GM23338 (cell line): ENCODE data around the gene NPSR1.

Experiments used
- CTCF ChIP-seq, 2 experiments: fragments of 200-600 bp in 1 of 2; sonication (generic) in 1 of 2; conservative IDR thresholded peaks; 2 replicates each; pipeline versions ENCODE4 v1.5.1 to v1.6.1; 2016 to 2017; ENCODE audit warnings: antibody characterized with exemption in 2 of 2, low read depth in 2 of 2, mild to moderate bottlenecking in 2 of 2, moderate library complexity in 1 of 2
- EZH2 ChIP-seq: fragments of 200-600 bp; sonication (generic); IDR thresholded peaks from one replicate; pipeline ENCODE4 v1.8.0; 2017; ENCODE audit warnings: antibody characterized with exemption, mild to moderate bottlenecking, low read depth; ENCODE audit not compliant: unreplicated experiment
- EZH2phosphoT487 ChIP-seq: fragments of 200-600 bp; sonication (generic); IDR thresholded peaks from one replicate; pipeline ENCODE4 v1.8.1; 2018; ENCODE audit warnings: antibody characterized with exemption; ENCODE audit not compliant: unreplicated experiment
- POLR2AphosphoS5 ChIP-seq: IDR thresholded peaks from 2 replicates; pipeline ENCODE4 v1.6.1; 2016; ENCODE audit warnings: antibody characterized with exemption, low read depth

DNA sequence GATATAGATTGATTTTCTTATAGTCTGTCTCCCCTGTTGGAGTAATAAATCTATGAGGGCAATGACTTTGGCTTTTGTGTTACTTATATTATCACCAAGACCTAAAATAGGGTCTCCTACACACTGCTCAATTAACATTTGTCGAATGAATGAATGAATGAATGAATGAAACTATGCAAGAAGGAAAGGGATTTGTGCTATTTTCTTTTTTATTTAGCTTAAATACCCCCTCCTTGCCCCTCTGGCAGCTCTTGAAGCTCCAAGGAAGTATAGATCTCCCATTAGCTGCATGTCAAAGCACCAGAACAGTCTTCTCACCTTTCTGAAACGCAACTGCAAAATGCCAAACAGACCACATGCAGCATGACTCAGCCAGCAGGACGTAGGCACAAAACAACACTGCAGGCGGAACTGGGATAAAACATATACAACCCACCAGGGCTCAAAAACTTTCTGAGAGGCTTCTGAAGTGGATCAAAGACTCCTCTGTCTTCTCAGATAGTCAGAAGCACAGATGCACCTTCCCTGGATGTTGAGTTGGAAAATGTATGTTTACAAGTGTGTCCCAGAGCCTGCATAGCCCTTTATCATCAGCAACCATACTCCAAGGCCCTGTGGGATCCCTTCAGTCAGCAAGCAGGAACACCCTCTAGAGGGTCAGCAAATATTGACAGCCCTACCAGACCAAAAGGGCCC is 187.8 kb downstream of the NPSR1 start:
- TF ChIP-seq CTCF (conservative IDR thresholded peaks at IDR 0.05; ENCODE audit: low read depth in 2 of 2) (peak; percentile 11 to 30; a peak in 1 of 4 replicates), POLR2AphosphoS5 (no peak), EZH2 (no peak), EZH2phosphoT487 (no peak)
